Measurements from ENCODE around the gene TGM5.
"Not testable (repeated sequence)": the region's sequence is repeated elsewhere in the genome, so short reads cannot be mapped to it uniquely, and the experiment has no call there.

Gene TGM5

GRCh38 chr15:43214592-43215295, 52.0 kb downstream of the TGM5 start:
- no peak for DNase-seq (ENCODE audit: low read depth)

- no peak for DNase-seq (ENCODE audit: low read depth)
Measured at GRCh38 chr15:43214169-43214568, 52.6 kb downstream of the TGM5 start.

GRCh38 chr15:43213466-43213865, 53.3 kb downstream of the TGM5 start:
- no peak for DNase-seq (ENCODE audit: low read depth)

GRCh38 chr15:43212951-43213350, 53.8 kb downstream of the TGM5 start:
- DNase-seq (ENCODE audit: low read depth): no peak

DNA sequence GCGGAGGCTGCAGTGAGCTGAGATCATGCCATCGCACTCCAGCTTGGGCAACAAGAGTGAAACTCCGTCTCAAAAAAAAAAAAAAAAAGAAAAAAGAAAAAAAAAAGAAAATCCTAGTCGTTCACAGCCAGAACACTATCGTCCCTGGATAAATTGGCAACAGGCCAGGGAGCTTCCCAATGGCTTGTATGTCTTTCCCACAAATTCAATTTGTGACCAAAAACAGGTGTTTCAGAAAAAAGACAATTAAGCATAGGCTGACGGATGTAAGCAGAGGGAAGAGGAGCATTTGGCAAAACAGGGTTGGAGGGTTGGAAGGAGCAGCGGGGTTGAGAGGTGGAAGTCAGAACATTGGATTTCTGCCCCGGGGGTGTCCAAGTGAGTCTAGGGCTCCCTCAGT, 54.4 kb downstream of the TGM5 start:
- no peak for DNase-seq (ENCODE audit: low read depth)

GRCh38 chr15:43211224-43211735, 55.4 kb downstream of the TGM5 start:
- no peak for DNase-seq (ENCODE audit: low read depth)

DNA sequence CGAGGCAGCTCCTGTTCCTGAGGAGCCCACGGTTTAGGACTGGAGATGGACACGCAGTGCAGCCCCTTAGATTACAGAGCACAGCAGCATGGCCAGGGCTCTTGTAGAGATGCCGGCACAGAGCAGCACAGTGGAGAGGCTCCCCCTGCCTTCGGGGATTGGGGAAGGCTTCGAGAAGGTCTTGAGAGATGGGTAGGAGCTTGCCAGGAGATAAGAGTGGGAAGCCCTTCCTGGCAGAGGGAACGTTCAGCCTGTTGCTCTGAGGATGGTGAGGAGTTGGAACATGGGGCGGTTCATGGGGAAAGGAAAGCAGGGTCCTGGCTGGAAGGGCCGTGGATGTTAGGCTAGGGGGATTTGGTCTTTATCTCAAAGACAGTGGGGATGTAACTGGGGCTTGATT, 55.9 kb downstream of the TGM5 start:
- no peak for DNase-seq (ENCODE audit: low read depth)

GRCh38 chr15:43210172-43210745, 56.5 kb downstream of the TGM5 start:
- no peak for DNase-seq (ENCODE audit: low read depth)

GRCh38 chr15:43209059-43209824, 57.5 kb downstream of the TGM5 start:
- peak; percentile 39 for DNase-seq (ENCODE audit: low read depth)

DNA sequence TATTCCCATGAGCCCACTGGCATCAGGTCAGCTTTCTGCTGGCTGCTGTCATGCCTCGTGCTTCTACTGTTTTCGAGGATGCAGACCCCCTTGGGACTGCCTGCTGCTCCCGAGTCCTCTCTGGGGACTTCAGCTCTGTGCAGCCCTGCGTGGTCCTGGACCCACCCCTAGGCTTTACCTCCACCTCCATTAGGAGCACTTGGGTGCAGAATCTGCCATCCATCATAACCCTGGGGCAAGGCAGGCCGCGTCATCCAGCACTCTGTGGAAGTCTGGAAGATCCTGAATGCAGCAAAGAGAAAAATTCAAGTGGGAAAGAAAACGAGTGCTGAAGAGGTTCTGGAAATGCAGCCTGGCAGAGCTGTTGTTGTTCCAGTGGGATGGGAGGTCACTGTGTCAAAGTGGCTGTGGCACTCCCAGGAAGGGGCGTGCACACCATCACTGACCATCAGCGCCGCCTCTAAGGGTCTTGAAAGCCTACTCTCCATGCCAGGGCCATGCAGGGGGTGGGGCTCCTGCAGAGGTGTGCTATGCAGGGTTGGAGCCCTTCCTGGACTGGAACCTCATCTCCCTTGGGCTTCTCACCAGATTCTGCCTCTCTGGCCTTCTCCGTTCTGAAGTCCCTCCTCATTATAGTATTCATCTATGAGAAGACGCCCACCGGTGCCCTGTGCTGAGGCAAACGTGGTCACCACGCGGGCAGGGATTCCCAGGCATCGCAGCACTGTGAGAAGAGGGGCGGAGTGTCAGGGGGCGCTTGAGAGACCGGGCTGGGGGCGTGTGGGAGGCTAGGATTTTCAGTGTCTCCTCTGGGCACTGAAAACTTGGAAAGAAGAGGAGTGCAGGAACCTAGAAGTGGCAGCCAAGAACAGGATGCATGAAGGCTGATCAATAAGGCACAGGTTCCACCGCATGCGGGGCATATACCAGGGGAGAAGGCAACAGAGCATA, 58.4 kb downstream of the TGM5 start:
- no peak for DNase-seq (ENCODE audit: low read depth)

- DNase-seq (ENCODE audit: low read depth): no peak
Measured at GRCh38 chr15:43207024-43207423, 59.7 kb downstream of the TGM5 start.

DNA sequence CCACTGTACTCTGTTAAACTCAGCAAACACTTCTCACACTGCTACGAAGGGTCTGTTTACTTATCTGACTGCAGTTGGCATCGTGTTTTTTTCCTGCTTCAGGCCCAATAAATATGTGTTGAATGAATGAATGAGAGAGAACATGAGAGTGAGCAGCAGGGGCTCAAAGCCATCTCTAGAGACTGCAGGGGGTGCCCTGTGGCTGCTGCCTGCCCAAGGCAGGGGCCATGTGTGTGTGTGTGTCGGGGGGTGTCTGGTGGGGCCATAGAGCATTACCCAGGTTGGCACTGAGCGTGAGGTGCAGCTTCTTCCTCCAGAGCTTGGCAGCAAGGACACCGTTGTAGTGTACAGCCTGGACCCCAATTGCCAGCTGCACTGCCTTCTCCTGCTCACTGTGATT, 60.7 kb downstream of the TGM5 start:
- DNase-seq (ENCODE audit: low read depth): no peak

DNA sequence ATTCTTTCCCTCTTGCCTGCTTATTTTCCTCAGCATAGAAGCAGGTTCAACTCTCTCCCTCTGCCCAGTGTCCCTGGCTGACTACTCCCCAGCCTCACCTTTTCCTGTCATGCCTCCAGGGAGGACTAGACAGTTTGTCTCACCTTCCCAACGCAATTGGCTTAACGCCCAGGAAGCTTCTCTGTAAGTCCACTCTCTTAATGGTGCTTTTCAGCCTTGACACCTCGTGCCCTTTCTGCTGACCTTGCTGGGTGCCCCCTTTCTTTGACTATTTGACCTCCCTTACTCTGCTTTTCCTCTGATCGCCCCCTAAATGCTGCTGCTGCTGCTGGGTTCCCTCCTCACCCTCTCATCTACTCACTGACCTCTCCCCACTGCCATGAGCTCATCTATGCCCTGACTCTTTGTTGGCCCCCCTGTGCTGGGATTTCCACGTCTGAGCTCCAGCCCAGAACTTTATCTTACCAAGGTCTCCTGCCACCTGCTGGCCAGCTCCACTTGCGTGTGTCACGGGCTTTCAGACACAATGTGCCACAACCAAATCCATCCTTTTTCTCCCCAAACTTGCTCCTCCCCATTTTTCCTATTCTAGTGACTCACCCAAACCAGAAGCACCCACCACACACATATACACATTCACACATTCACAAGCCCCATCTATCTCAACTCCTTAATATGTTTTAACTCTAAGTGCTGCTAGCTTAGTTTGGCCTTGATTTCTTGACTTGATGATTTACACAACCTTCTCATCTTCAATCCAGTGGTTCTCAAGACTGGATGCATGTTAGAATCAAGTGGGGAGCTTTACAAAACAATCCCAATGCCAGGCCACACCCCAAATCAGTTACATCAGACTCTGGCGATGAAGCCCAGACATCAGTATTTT, 62.5 kb downstream of the TGM5 start:
- DNase-seq (ENCODE audit: low read depth): peak; percentile 72

DNA sequence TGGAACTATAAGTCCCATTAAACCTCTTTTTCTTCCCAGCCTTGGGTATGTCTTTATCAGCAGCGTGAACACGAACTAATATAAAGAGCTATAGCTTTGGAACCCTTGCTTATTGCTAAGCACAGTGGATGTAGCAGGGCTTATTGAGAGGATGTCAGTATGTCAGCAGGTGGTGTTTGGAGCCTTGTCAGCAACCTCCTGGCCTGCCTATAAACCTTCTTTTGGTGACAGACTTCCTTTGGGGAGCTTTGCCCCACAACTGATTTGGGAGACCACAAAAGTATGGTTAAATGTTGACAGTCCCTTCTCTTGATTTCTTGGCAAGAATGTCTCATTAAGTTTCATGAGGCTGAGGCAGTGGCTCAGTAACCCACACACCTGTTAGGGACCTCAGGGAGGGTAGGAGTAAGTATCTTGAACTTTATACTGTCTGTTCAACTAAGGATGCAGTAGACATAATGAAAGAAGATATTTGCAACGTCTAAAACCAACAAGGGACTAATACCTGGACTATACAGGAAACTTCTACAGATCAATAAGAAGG, 66.7 kb downstream of the TGM5 start:
- no peak for DNase-seq (ENCODE audit: low read depth)

GRCh38 chr15:43198992-43199391, 67.7 kb downstream of the TGM5 start:
- DNase-seq (ENCODE audit: low read depth): no peak

DNA sequence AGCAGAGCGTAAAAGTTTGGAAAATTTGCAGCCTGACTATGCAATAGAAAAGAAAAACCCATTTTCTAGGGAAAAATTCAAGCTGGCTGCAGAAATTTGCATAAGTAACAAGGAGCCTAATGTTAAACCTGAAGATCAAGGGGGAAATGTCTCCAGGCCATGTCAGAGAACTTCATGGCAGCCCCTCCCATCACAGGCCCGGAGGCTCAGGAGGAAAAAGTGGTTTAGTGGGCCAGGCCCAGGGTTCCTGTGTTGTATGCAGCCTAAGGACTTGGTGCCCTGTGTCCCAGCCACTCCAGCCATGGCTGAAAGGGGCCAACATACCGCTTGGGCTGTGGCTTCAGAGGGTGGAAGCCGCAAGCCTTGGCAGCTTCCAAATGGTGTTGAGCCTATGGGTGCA, 68.2 kb downstream of the TGM5 start:
- not testable (repeated sequence) for DNase-seq (ENCODE audit: low read depth)

DNA sequence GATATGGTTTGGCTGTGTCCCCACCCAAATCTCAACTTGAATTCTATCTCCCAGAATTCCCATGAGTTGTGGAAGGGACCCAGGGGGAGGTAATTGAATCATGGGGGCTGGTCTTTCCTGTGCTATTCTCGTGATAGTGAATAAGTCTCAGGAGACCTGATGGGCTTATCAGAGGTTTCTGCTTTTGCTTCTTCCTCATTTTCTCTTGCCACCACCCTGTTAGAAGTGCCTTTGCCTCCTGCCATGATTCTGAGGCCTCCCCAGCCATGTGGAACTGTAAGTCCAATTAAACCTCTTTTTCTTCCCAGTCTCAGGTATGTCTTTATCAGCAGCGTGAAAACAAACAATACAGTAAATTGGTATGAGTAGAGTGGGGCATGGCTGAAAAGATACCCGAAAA, 69.0 kb downstream of the TGM5 start:
- DNase-seq (ENCODE audit: low read depth): not testable (repeated sequence)

GRCh38 chr15:43196760-43197548, 69.8 kb downstream of the TGM5 start:
- DNase-seq (ENCODE audit: low read depth): no peak

- peak; percentile 25 for DNase-seq (ENCODE audit: low read depth)
Measured at GRCh38 chr15:43194795-43195194, 71.9 kb downstream of the TGM5 start.

DNA sequence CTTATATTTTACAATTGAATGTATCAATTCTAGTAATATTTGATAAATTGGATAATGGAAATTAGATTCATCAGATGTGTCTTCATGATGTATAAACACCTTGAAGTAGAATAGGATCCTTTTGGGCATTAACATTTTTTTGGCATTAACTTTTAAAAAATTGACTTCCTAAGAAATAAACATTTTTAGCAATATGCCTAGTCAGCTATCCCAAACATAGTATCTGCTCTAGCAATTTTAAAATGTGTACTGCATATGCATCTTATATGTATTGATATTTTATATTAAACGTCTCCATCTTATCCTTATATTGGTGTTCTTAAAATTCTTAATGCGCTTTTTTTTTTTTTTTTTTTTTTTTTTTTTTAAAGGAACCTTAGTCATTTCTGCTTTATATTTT, 73.0 kb downstream of the TGM5 start:
- DNase-seq (ENCODE audit: low read depth): no peak

Data from EH (cell line).